HG03039 (cell line): ENCODE data around the gene PITPNM3.

ENCODE experiments used
- ATAC-seq: cut with Tn5 transposase; IDR thresholded peaks from one replicate; pipeline ENCODE4 v1.9.1; 2021; ENCODE audit warnings: mild to moderate bottlenecking, moderate library complexity; ENCODE audit not compliant: unreplicated experiment

The PITPNM3 gene

DNA sequence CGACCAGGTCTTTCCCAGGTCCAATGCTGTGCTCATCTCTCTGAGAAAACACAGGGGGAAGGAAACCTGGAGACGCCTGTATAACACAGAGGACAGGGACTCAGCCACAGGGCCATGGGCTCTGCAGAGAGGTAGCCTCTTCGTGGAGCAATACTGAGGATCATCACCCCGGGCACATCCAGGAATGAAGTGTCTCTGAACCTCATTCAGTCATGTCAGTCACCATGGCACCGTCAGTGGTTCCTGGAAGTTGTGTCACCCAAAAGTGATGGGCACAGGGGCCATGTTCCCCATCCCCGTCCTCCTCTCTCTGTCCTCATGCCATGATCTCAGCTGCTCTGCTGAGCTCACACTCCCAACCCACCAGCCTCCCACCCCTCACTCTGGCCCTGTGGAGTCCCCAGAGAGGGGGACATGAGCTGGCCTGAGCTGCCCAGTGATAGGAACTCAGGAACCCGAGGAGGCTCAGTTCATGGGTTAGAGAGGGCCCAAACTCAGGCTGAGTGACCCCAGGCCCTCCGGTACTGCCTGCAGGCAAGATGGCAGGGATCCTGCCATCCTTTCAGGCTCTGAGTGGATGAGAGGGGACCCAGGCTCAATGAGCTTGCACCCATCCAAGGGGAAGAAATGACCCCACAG lies 53.4 kb downstream of the PITPNM3 start:
- no peak for ATAC-seq

DNA sequence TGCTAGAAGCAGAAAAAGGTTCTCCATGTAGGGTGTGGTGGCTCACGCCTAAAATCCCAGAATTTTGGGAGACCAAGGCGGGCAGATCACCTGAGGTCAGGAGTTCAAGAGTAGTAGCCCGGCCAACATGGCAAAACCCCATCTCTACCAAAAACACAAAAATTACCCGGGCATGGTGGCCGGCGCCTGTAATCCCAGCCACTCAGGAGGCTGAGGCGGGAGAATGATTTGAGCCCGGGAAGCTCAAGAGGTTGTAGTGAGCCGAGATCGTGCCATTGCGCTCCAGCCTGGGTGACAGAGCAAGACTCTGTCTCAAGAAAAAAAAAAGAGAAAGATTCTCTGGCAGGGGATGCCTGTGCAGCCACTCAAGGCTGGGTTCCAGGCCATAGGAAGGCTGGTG lies 54.2 kb downstream of the PITPNM3 start:
- ATAC-seq: no peak

- ATAC-seq: no peak
These were observed 55.0 kb downstream of the PITPNM3 start for GRCh38 chr17:6501359-6501758.

DNA sequence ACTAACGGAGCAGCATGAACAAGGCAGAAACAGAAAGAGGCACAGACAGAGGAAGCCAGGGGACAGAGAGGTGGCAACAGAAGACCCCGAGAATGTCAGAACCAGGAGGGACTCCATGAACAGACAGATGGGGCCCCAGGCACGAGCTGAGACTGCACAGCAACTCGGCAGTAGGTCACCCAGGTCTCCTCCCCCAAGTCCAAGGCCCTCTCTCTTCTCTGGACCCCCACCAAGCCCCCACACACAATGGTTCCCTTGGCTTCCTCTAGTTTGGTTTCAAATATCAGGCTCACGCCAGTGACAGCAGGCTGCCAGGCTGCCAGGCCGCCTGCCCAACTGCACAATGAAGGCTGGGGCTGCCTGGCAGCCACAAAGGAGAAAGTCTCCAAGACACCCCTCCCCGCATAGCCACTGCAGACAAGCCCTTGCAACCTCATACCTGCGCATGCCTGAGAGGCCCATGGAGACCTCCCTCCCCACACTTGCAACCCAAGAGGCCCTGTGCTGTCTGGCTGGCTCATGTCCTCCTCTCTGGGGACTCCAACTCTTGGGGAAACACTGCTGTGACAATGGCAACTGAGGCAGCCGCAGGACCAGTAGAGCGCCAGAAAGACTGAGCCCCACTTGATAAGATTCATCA lies 57.3 kb downstream of the PITPNM3 start:
- ATAC-seq: no peak

GRCh38 chr17:6498356-6498755 lies 58.0 kb downstream of the PITPNM3 start:
- no peak for ATAC-seq

GRCh38 chr17:6497496-6498221 lies 58.7 kb downstream of the PITPNM3 start:
- ATAC-seq: no peak

DNA sequence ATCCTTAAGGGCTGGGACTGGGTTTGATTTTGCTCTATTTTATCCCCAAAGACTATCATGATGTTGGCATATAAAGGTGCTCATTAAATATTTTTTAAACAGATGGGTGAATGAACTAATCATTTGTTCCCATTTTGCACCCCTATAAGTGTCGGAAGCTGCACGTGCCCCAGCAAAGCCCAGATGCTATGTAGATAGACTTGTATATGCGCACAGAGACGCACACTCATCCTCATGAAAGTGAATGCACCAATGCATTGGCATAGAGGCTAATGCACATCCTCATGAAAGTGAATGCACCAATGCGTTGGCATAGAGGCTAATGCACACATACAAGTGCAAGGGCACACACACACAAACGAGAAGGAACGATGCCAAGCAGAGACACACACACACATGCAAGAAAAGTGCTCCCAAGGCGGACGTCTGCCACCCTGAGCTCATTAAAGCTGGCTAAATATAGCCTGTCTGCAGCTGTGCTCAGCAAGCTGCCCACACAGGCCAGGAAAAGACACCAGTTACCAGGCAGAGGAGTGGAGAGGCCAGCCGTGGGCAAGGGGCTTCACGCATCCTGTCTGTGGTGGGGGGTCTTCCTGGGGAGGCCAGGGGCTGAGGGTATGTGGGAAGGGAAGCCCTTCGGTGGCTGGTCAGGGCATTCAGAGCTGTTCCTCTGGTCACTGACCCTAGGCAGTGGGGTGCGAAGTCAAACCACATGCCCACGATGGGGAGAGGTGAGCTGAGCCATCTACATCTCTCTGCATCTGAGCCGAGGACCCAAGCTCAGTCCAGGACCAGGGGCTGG lies 59.5 kb downstream of the PITPNM3 start:
- ATAC-seq: no peak

GRCh38 chr17:6496116-6496481 lies 60.3 kb downstream of the PITPNM3 start:
- ATAC-seq: no peak

DNA sequence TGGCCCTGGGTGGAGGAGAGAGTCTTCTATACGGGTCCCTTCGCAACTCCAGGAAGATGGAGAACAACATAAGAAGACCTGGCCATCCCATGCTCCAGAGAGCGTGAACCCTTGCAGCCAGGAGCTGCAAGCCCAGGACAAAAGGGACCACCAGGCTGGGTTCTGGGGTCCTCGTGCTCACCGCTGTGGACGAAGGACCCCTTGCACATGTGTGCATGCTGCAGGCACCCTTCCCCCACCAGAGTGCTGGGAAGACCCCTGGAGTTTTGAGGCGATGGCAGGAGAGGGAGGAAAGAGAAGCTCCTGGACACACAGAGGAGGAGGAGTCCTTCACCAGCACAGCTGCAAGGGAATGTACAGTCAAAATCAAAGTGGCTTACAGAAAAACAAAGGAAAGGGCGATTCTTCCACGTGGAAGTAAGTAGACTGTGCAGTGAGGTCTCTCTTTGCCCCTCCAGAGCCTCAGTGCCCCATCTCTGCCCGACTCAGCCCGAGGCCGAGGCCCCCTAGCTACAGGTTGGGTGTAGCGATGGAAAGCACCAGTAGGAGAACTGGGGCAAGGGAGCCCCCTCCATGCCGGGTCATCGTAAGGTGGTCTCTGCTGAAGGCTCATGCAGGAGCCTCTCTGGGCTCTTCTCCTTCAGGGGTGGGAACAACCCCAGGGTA lies 60.8 kb downstream of the PITPNM3 start:
- no peak for ATAC-seq

- ATAC-seq: no peak
These were observed 62.0 kb downstream of the PITPNM3 start for GRCh38 chr17:6494239-6494941.

GRCh38 chr17:6492892-6493674 lies 63.3 kb downstream of the PITPNM3 start:
- no peak for ATAC-seq

- ATAC-seq: no peak
These were observed 65.2 kb downstream of the PITPNM3 start for GRCh38 chr17:6491071-6491700.

DNA sequence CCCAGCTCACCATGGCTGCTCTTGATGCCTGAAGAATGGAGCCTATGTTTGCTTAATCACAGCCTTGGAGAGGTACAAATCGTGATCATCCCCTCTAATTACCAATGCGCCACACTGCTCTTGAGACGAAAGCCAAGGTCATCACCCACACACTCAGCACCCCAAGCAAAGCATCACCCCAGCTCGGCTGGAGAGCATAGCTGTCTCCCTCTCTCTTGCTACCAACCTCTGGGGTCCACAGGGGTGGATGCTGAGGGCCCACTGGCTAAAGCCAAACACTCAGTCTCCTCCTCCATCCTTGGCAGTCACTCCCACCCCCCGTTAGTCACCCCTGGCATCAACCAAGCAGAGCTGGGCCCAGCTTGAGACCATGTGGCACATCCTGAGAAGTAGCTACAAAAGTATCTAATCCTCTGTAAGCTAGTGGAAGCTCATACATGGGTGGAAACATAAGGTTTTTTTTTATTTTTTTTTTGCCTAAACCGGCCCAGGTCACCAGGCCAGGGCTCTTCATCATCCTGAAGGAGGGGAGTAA lies 67.3 kb downstream of the PITPNM3 start:
- ATAC-seq: no peak

GRCh38 chr17:6488008-6488539 lies 68.3 kb downstream of the PITPNM3 start:
- no peak for ATAC-seq

- no peak for ATAC-seq
These were observed 68.9 kb downstream of the PITPNM3 start for GRCh38 chr17:6487251-6488007.

GRCh38 chr17:6485646-6486412 lies 70.5 kb downstream of the PITPNM3 start:
- no peak for ATAC-seq

DNA sequence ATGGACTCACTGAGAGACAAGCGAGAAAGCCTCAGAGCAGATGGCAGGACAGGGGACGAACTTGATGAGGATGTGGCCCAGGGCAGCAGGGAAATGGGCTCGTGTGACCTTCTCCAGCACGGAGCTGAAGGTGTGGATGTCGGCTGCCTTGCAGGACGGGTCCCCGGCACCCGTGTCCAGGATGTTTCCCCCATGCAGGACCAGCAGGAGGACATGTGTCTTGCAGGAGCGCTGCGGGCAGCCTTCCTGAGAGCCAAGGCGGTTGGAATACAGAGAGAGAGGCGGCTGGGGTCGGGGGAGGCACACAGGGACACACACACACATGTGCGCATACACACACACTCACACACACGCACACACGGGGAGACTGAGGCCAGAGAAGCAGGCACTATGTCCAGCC lies 72.8 kb downstream of the PITPNM3 start:
- no peak for ATAC-seq
